MM.1S (cell line): Measurements from ENCODE around the gene TARDBP.

Source experiments
- DNase-seq: peaks from one replicate; pipeline ENCODE4 v3.0.0-alpha.2; 2015
- H2AFZ ChIP-seq: fragments of 300-600 bp; sonication (generic); 2 replicates; pipeline ENCODE4 v1.6.0; 2016; ENCODE audit warnings: antibody characterized with exemption, low read length
- H3F3A ChIP-seq: fragments of 300-600 bp; sonication (generic); 2 replicates; pipeline ENCODE4 v1.6.1; 2016; ENCODE audit warnings: mild to moderate bottlenecking, antibody characterized with exemption, low read length, moderate library complexity, mixed read lengths; ENCODE audit not compliant: insufficient read depth
- H3K27ac ChIP-seq: fragments of 300-600 bp; sonication (generic); 2 replicates; pipeline ENCODE4 v1.5.1; 2016; ENCODE audit warnings: mild to moderate bottlenecking, low read length
- H3K27me3 ChIP-seq: fragments of 300-600 bp; sonication (generic); replicated peaks from 2 replicates; pipeline ENCODE4 v1.6.0; 2016; ENCODE audit warnings: low read length; ENCODE audit not compliant: insufficient read depth
- H3K36me3 ChIP-seq: fragments of 300-600 bp; sonication (generic); replicated peaks from 2 replicates; pipeline ENCODE4 v1.6.1; 2016; ENCODE audit warnings: mild to moderate bottlenecking, low read length, mixed read lengths; ENCODE audit not compliant: insufficient read depth
- H3K4me1 ChIP-seq: fragments of 300-600 bp; sonication (generic); 2 replicates; pipeline ENCODE4 v1.6.1; 2016; ENCODE audit warnings: low read length, mixed read lengths
- H3K4me2 ChIP-seq: fragments of 300-600 bp; sonication (generic); 2 replicates; pipeline ENCODE4 v1.6.0; 2016; ENCODE audit warnings: low read depth, low read length
- H3K4me3 ChIP-seq: fragments of 300-600 bp; sonication (generic); 2 replicates; pipeline ENCODE4 v1.5.1; 2016; ENCODE audit warnings: low read length, mixed read lengths
- H3K79me2 ChIP-seq: fragments of 300-600 bp; sonication (generic); 2 replicates; pipeline ENCODE4 v1.6.1; 2016; ENCODE audit warnings: mixed run types, low read length, mixed read lengths
- H3K9ac ChIP-seq: fragments of 300-600 bp; sonication (generic); 2 replicates; pipeline ENCODE4 v1.6.1; 2016; ENCODE audit warnings: low read length, mixed read lengths
- H3K9me2 ChIP-seq: fragments of 300-600 bp; sonication (generic); replicated peaks from 2 replicates; pipeline ENCODE4 v1.6.1; 2016; ENCODE audit warnings: mild to moderate bottlenecking, low read length, mixed read lengths; ENCODE audit not compliant: insufficient read depth
- H3K9me3 ChIP-seq: fragments of 300-600 bp; sonication (generic); replicated peaks from 2 replicates; pipeline ENCODE4 v1.6.1; 2016; ENCODE audit warnings: mild to moderate bottlenecking, low read length, mixed read lengths; ENCODE audit not compliant: insufficient read depth
- H4K20me1 ChIP-seq: fragments of 300-600 bp; sonication (generic); 2 replicates; pipeline ENCODE4 v1.6.1; 2016; ENCODE audit warnings: mild to moderate bottlenecking, low read length, moderate library complexity, mixed read lengths; ENCODE audit not compliant: insufficient read depth
- CTCF ChIP-seq: fragments of 300-600 bp; sonication (generic); IDR thresholded peaks from 2 replicates; pipeline ENCODE4 v1.5.1; 2016; ENCODE audit warnings: antibody characterized with exemption, low read length, mixed read lengths
- EZH2 ChIP-seq: fragments of 300-600 bp; sonication (generic); optimal IDR thresholded peaks from 2 replicates; pipeline ENCODE3; 2017; ENCODE audit warnings: low read depth, mild to moderate bottlenecking, antibody characterized with exemption, low read length, mixed read lengths
- EZH2phosphoT487 ChIP-seq: fragments of 300-600 bp; sonication (generic); IDR thresholded peaks from 2 replicates; pipeline ENCODE4 v1.6.1; 2018; ENCODE audit warnings: antibody characterized with exemption, low read length

Gene TARDBP

GRCh38 chr1:11058595-11059154 is 46.2 kb downstream of the TARDBP start:
- DNase-seq: no peak
- peaks cover 42% of the 10 kb centered on the region for H3K79me2 ChIP-seq
- peak overlapping the region; percentile 87 for H3K4me2 ChIP-seq
- peaks cover 18% of the 10 kb centered on the region for H3F3A ChIP-seq
- H3K36me3 ChIP-seq: no peaks in the 10 kb centered on the region; the same call in none of the 2 replicates
- peak overlapping the region; percentile 99 for H3K4me3 ChIP-seq
- peak overlapping the region; percentile 85 for H2AFZ ChIP-seq
- 0 out of 2 replicates have a peak, but pooled peaks cover 3% of the 10 kb centered on the region for H4K20me1 ChIP-seq
- no peaks in the 10 kb centered on the region for H3K9me3 ChIP-seq
- no peak overlapping the region for H3K27ac ChIP-seq
- H3K27me3 ChIP-seq: no peaks in the 10 kb centered on the region
- no peaks in the 10 kb centered on the region for H3K9me2 ChIP-seq
- peak overlapping the region; percentile 95 for H3K9ac ChIP-seq
- peaks cover 12% of the 10 kb centered on the region for H3K4me1 ChIP-seq
- no peak for TF ChIP-seq EZH2phosphoT487
- no peak for TF ChIP-seq EZH2
- no peak for TF ChIP-seq CTCF

GRCh38 chr1:11059155-11059967 is 46.9 kb downstream of the TARDBP start:
- no peaks in the 10 kb centered on the region for H3K9me3 ChIP-seq
- peak overlapping the region; percentile 99 for H3K4me3 ChIP-seq
- no peaks in the 10 kb centered on the region for H3K9me2 ChIP-seq
- peak overlapping the region; percentile 10; the same call in 1 of the 2 replicates for H3K27ac ChIP-seq
- H3K36me3 ChIP-seq: no peaks in the 10 kb centered on the region; the same call in none of the 2 replicates
- 0 out of 2 replicates have a peak, but pooled peaks cover 1% of the 10 kb centered on the region for H4K20me1 ChIP-seq
- peak; percentile 24 for DNase-seq
- H3K9ac ChIP-seq: peak overlapping the region; percentile 95
- TF ChIP-seq EZH2 (no peak), EZH2phosphoT487 (no peak), CTCF (no peak)
- H2AFZ ChIP-seq: peak overlapping the region; percentile 85
- peaks cover 11% of the 10 kb centered on the region for H3F3A ChIP-seq
- no peaks in the 10 kb centered on the region for H3K27me3 ChIP-seq
- peaks cover 10% of the 10 kb centered on the region for H3K4me1 ChIP-seq
- peaks cover 42% of the 10 kb centered on the region for H3K79me2 ChIP-seq
- H3K4me2 ChIP-seq: peak overlapping the region; percentile 87

GRCh38 chr1:11059968-11060830 is 47.7 kb downstream of the TARDBP start, which contains the start of gene SRM:
TSS of gene SRM (minus strand) at chr1:11060018. CDS start at chr1:11059943, 75 bp downstream.
- H3F3A ChIP-seq: peaks cover 8% of the 10 kb centered on the region
- H3K27ac ChIP-seq: peak within 1 kb of the TSS; percentile 55
- peak; percentile 95 for DNase-seq
- no peak for TF ChIP-seq CTCF
- TF ChIP-seq EZH2: no peak
- no peak for TF ChIP-seq EZH2phosphoT487
- peak within 1 kb of the TSS; percentile 95 for H3K9ac ChIP-seq
- H3K4me2 ChIP-seq: peak within 1 kb of the TSS; percentile 87
- peaks cover 5% of the 10 kb centered on the region for H3K36me3 ChIP-seq
- H2AFZ ChIP-seq: peak within 1 kb of the TSS; percentile 98
- H3K4me1 ChIP-seq: peaks cover 10% of the 10 kb centered on the region
- H3K79me2 ChIP-seq: peaks cover 42% of the 10 kb centered on the region
- H4K20me1 ChIP-seq: no peaks in the 10 kb centered on the region
- H3K4me3 ChIP-seq: peak within 1 kb of the TSS; percentile 99
- H3K9me3 ChIP-seq: no peaks in the 10 kb centered on the region
- H3K27me3 ChIP-seq: no peaks in the 10 kb centered on the region
- H3K9me2 ChIP-seq: no peaks in the 10 kb centered on the region
